GM20431 (cell line): ENCODE measurements around the gene MIB1.
"Not testable (repeated sequence)": the region's sequence is repeated elsewhere in the genome, so short reads cannot be mapped to it uniquely, and the experiment has no call there.

Experiments used
- in situ Hi-C: fragments of 300-500 bp; cut with MseI, MboI; formaldehyde crosslinking; loops from one replicate; pipeline ENCODE4 v1.15.0; 2020; ENCODE audit warnings: low sequenced_read_pairs; ENCODE audit not compliant: unreplicated experiment

MIB1 gene

DNA sequence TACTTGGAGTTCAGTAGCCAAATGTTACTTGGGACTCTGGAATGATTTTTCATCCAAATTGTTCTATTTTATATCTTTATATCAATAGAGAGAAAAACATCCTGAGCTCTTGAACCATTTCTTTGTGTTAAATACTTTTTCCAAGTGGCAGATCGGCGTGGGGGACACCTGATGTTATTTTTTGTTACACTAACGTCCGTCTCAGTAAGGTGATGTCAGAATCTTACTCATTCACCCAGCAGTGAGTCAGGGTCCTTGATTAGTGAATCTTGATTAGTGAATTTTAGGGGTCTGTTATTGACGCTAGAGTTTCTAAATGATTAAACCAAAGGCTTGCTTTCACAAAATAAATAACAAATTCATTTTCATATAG is 1.7 kb downstream of the MIB1 start:
- in situ Hi-C loops: no loop called here

DNA sequence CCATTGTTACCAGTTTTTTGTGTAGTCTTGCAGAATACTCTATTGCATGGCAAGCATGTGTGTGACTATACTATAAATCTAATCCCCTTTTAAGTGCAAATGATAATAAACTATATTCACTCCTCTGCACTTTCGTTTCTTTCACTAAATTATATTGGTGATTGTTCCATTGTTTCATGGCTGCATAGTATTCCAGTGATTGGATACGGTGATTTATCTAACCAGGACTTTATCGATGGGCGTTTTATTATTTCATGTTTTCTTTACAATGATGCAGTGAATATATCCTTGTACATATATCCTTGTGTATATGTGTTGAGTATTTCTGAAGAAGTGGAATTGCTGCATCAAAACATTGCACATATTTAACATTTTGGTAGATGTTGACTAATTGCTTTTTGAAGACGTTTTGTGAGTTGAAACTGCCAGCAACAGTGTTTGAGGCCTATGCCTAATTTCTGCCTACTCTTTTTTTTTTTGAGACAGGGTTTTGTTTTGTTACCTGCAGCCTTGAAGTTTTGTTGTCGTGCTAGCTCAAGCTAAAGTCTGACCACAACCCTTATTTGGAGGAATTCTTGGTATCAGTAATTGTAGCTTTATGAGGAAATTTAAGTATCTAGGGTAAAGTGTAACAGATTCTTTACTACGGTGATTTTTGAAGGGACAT is 2.7 kb downstream of the MIB1 start:
- in situ Hi-C loops: no loop called here

DNA sequence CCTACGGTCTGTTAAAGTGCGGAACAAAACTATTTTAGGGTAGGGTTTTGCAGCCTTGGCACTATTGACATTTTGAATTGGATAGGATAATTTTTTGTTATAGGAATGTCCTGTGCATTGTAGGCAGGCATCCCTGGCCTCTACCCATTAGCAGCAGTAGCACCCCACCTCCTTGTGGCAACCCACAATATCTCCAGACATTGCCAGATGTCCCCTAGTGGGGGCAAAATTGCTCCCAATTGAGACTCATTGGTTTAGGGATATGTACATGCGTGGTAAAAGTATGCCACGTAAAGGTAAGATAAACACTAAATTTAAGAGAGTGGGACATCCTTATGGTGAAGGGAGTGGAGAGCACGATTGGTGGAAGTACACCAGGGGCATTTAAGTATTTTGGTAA is 4.6 kb downstream of the MIB1 start:
- in situ Hi-C loops: no loop called here

DNA sequence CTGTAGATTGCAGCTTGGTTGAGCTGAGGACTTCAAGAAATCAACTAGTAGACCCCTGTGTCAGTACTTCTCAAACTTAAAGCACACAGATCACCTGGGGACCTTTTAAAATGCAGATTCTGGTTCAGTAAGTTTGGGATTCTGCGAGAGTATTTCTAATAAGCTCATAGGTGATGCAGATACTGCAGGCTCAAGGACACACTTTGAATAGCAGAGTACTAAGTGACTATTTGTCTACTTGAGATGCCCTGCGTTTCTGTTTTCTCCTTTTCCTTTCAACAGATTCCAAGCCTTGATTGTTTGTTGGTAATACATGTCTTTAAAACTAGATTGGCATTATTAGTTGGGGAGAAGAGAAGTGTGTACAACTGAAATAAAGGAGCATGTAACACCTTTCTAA is 6.7 kb downstream of the MIB1 start:
- in situ Hi-C loops: no loop called here

DNA sequence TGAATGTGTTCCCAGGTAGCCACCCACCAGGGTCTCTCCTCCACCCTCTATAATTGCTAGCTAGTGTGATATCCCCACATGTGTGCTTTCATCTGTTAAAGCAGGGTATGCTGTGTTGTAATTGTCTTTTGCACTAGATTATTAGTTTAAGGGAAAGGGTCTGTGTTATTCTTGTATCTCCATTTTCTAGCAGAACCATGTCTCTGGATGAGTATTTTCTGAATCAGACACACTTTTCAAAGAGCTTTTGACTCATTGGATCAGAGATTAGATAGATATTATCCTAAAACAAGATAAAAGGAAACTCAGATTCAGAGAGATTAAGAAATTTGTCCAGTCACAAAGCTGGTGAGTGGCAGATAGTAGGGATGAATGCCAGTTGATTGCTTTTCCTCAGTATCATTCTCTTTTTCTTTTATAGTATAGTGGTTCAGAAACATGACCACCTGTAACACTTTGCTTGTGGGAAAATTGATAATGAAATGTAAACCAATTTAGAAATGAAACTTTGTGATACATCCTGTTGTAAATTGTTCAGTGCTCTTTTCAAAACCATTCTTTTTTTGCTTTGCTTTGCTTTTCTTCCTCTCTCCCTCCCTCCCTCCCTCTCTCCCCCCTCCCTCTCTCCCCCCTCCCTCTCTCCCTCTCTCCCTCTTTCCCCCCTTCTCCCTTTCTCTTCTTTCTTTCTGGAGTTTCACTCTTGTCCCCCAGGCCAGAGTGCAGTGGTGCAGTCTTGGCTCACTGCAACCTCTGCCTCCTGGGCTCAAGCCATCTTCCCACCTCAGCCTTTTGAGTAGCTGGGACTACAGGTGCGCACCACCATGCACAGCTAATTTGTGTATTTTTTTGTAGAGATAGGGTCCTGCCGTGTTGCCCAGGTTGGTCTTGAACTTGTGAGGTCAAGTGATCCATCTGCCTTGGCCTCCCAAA is 7.4 kb downstream of the MIB1 start:
- in situ Hi-C loops: no loop called here

DNA sequence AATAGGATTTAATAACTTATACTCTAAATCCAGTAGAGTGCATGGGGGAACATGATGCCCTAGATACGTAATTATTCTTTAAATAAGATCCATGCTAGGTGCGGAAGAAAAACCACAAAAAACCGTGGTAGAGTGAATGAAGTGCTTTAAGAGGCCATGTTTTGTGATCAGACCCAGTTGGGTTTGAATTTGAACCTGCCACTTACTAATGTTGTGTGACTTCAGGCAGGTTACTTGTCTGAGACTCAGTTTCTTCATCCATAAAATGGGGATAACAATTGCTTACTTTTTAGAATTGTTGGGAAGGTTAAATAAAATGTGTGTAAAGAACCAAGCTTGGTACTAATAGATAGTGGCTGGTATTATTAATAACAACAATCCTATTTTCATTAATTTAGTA is 17.2 kb downstream of the MIB1 start:
- in situ Hi-C loops: no loop called here

DNA sequence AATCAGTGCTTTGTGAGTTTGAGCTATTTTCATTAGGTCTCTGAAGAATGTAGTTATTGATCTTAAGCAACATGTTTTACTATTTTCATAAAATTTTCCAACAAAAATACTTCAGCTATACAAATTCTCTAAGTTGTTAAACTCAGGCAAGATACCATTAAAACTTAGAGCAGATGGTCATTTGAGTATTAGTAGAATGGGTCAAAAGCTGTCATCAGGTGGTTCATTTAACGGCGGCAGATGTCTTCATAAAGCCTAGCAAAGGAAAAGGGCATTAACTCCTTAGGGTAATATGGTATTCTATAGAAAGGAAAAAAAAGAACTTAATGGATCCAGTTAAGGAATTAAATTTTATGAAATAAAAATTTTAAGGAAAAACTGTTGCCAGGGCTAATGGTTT is 19.2 kb downstream of the MIB1 start:
- in situ Hi-C loops: no loop called here

DNA sequence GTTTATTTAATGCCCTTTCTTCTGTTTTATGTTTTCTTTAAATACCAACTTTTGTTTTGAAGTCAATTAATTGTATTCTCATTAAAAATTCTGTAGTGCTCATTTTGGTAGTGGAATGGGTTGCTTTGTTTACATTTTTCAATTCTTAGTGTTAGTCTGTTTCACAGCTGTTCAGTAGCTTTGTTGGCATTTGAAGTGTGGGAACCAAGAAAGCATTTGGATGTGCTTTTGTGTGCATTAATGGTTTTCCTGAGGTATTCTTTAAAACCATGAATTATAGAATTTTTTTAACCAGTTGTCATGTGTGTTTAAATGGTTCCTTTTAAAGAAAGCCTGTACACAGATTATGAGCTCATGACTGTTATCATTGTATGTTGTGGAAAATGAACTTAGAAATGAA is 19.7 kb downstream of the MIB1 start:
- in situ Hi-C loops: no loop called here

DNA sequence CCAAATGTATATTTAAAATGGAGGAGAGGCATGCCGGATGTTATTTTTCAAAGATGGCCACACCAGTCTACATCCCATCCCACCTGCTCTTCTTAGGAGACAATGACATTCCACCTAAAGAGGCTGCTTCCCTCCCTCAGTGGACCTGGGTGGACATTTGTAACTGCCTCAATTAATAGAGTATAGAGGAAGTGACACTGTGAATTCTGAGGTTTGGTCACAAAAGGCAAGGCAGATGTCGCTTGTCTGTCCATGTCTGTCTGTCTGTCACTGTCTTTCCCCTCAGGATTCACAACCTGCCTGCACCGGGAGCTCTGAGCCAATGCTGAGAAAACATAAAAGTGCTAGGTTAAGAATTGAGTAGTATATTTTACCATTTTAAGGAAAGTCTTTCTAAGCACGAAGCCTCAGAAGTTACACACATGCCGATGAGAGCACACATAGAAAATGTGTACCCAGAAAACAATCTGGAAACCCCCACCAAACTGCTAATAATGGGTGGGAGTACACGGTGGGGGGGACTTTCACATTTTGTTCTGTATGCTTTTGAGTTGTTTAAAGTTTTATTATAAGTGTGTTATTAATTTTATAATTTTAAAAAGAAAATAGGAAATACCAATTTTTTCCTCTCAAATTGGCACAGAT is 21.0 kb downstream of the MIB1 start:
- in situ Hi-C loops: no loop called here

DNA sequence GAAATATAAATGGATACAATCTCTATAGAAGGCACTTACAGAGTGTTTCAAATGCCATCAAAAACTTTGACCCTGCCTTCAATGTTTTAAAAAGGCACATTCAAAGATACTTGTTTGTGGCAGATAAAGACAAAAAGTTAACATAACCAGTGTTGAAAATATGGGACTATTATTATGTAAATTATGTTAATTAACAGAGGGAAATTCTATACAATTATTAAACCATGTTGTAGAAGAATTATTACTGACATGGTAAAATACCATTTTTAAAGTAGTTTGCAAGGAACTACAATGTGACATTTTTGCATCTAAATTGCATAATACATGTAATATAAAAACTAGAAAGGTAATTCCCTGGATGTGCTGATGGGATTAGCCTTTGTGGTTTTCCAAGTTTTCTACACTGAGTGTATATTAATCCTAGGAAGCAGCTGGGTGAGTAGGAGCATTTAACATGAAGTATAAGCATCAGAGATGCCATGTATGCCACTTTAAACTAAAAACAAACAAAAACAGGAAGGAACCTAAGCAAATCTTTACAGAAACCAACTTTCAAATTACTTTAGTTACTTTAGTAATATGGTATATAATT is 21.7 kb downstream of the MIB1 start:
- in situ Hi-C loops: no loop called here

DNA sequence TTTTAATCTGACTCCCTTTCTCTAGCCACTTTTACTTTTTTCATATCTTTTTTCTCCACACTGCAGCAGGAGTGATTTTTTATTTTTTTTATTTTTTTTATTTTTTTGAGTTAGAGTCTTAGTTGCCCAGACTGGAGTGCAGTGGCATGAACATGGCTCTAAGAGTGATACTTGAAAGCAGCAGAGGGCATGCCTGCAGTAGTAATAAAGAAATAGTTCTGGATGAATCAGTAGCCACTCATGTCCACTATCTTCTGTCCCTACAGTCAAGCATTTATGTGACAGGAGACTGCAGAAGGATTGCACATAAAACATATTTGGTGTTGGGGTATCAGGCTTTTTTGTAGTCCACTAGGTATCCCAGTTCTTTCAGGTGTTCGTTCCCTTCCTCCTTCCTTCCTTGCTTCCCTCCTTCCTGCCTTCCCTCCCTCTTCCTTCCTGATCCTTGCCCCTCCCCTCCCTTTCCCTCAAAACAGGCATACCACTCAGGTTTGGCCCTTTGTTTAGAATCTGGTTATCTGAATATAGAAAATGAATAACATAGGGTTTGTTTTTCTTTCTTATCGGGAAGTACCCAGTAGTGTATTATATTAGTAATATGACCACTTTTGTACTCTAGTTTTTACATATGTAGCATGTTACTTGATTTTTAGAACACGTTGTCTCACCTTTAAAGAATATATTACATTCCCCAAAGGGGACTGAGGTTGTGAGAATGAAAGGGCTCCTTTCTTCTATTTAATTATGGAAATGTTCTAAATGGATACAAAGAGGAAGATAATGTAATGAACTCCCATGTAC is 23.5 kb downstream of the MIB1 start:
- in situ Hi-C loops: no loop called here

DNA sequence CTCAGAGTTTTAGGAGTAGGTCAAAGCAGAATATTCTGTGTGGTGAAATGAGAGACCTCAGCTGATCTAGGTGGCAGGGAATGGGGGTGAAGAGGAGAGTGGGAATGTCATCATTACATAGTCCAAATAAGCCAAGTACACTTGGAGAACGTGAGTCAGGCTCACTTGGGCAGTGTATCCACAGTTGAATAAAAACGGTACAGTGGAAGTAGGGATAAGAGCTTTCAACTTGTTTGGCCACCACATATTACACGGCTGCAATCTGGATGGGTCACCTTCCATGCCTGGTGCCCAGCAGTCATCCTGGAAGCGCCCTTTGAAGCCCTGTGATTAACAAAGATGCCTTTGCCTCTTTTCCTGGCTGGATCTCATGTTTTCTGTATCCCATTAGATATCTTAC is 28.6 kb downstream of the MIB1 start:
- in situ Hi-C loops: no loop called here

DNA sequence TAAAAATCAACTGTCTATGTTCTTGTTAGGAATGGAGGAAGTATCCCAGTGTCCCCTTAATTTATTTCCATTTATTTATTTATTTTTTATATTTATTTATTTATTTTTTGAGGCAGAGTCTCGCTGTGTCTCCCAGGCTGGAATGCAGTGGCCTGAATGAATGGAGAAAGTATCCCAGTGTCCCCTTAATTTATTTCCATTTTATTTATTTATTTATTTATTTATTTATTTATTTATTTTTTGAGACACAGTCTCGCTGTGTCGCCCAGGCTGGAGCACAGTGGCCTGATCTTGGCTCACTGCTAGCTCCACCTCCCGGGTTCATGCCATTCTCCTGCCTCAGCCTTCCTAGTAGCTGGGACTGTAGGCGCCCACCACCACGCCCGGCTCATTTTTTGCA is 34.1 kb downstream of the MIB1 start:
- in situ Hi-C loops: no loop called here

DNA sequence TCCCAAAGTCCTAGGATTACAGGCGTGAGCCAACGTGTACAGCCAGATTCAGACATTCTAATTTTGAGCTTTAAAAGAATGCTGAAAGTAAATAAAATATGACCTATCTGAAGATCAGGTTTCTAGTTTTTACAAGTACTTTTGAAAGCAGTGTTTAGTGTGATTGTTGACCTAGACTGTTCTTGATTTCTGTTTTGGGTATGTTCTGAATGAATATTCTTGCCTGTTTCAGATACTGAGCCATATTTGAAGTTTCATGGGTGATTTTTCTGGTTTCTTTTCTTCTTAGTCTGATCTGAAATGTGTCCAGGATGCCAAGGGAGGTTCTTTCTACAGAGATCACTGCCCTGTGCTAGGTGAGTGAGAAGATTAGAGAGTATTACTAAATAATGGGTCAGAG is 37.2 kb downstream of the MIB1 start:
- in situ Hi-C loops: no loop called here

DNA sequence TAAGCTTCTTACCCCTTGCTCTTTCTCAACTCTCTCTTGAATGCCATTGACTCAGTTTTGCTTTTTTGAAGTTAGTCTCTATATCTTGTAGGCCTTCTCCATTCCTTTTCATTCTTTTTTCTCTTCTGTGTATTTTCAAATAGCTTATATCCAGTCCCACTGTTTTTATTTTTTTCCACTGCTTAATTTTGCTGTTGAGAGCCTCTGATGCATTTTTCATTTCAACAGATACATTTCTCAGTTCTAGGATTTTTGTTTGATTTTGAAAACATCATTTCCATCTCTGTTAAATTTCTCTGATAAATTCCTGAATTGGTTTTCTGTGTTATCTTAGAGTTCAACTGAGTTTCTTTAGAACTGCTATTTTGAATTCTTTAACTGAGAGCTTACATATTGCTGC is 45.9 kb downstream of the MIB1 start:
- in situ Hi-C loops: no loop called here

DNA sequence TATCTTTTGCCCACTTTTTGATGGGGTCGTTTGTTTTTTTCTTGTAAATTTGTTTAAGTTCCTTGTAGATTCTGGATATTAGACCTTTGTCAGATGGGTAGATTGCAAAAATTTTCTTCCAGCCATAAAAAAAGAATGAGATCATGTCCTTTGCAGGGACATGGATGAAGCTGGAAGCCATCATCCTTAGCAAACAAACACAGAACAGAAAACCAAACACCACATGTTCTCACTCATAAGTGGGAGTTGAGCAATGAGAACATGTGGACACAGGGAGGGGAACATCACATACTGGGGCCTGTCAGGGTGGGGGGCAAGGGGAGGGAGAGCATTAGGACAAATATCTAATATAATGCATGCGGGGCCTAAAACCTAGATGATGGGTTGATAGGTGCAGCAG is 55.5 kb downstream of the MIB1 start:
- in situ Hi-C loops: not testable (repeated sequence)

DNA sequence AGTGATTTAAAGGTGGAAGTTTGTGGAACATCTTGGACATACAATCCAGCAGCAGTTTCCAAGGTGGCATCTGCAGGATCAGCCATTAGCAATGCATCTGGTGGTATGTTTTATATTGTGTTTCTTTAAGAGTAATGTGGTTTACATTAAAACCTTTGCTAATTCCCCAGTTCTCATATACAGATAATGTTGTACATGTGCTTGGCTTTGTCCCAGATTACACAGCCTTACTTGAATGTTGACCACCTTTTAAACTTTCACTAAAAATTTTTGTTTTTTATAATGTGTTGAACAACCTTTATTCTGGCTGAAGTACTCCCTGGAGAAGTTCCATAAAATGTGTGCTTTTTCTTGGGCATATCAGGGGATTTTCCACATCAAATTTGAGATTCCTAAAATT is 57.5 kb downstream of the MIB1 start:
- in situ Hi-C loops: no loop called here

DNA sequence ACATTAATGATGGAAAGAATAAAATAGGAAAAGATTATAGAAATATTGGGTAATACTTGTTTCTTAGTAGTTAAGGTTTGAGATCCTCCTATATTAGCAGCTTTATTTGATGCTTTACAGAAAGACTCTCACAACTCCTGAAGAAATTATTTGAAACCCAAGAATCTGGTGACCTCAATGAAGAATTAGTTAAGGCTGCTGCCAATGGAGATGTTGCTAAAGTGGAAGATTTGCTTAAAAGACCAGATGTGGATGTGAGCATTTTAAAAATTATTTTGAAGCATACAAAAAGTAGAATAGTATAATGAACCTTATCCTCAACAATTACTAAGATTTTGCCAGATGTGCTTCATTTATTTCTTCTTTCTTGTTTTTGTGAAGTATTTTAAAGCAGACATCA is 59.1 kb downstream of the MIB1 start:
- in situ Hi-C loops: no loop called here

DNA sequence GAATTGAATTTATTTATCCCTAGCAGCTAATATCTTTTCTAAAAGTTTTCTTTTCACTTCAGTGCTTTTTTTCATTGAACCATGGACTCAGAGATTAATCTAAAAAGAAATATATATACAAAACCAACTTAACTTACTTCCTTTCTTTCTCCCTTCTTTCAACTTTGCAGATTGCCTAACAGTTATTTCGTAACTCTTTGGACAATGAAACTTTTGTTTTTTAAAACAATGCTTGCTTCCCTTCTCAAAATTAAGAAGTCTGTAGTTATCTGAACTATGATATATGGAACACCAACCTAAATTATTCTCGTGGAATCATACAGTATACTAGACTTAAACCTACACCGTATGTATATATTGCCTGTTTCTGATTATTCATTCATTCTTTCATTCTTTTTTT is 62.9 kb downstream of the MIB1 start:
- in situ Hi-C loops: no loop called here

DNA sequence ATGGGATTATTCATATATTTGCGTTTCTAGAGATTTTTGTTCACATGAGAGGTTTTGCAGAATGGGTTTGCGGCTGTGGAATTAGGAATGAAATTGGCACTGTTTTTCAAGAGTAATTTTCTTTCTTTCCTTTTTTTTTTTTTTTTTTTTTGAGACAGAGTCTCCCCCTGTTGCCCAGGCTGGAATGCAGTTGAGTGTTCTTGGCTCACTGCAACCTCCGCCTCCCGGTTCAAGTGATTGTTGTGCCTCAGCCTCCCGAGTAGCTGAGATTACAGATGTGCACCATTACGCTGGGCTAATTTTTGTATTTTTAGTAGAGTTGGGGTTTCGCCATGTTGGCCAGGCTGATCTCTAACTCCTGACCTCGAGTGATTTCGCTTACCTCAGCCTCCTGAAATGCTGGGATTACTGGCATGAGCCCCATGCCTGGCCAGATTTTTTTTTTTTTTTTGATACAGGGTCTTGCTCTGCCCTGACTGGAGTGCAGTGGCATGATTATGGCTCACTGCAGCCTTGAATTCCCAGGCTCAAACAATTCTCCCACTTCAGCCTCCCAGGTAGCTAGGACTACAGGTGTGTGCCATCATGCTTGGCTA is 65.3 kb downstream of the MIB1 start:
- in situ Hi-C loops: no loop called here
